Activated naive CD8-positive, alpha-beta T cell (primary cell): Measurements from ENCODE around the gene LIPC.

ENCODE experiments used
- H3K27ac Mint-ChIP-seq: one replicate; pipeline ENCODE4 v1.8.0; 2021; ENCODE audit warnings: mixed read lengths
- H3K27me3 Mint-ChIP-seq: one replicate; pipeline ENCODE4 v1.8.0; 2021; ENCODE audit warnings: mixed read lengths
- H3K36me3 Mint-ChIP-seq: one replicate; pipeline ENCODE4 v1.8.0; 2021; ENCODE audit warnings: mixed read lengths
- H3K4me1 Mint-ChIP-seq: one replicate; pipeline ENCODE4 v1.8.0; 2021; ENCODE audit warnings: low read depth, mixed read lengths
- H3K4me3 Mint-ChIP-seq: one replicate; pipeline ENCODE4 v1.8.0; 2021; ENCODE audit warnings: mild to moderate bottlenecking, mixed read lengths
- H3K9me3 Mint-ChIP-seq: one replicate; pipeline ENCODE4 v1.8.0; 2021; ENCODE audit warnings: low read depth, mixed read lengths

The LIPC gene

GRCh38 chr15:58551084-58551763, 119.4 kb downstream of the LIPC start:
- Mint-ChIP-seq H3K4me1 (peaks cover 22% of the 10 kb centered on the region), H3K27ac (peak overlapping the region; percentile 58), H3K36me3 (no peaks in the 10 kb centered on the region), H3K27me3 (no peaks in the 10 kb centered on the region), H3K4me3 (peak overlapping the region; percentile 40), H3K9me3 (no peaks in the 10 kb centered on the region)

GRCh38 chr15:58551764-58552504, 120.1 kb downstream of the LIPC start:
- Mint-ChIP-seq H3K27me3 (no peaks in the 10 kb centered on the region), H3K4me3 (peak overlapping the region; percentile 40), H3K36me3 (no peaks in the 10 kb centered on the region), H3K4me1 (peaks cover 16% of the 10 kb centered on the region), H3K9me3 (no peaks in the 10 kb centered on the region), H3K27ac (peak overlapping the region; percentile 16)

- Mint-ChIP-seq H3K27me3 (no peaks in the 10 kb centered on the region), H3K36me3 (no peaks in the 10 kb centered on the region), H3K4me3 (peak overlapping the region; percentile 6), H3K27ac (no peak overlapping the region), H3K4me1 (peaks cover 15% of the 10 kb centered on the region), H3K9me3 (no peaks in the 10 kb centered on the region)
Observed at GRCh38 chr15:58552505-58553364, 120.9 kb downstream of the LIPC start.

- Mint-ChIP-seq H3K9me3 (no peaks in the 10 kb centered on the region), H3K27ac (peak overlapping the region; percentile 41), H3K4me1 (peaks cover 15% of the 10 kb centered on the region), H3K27me3 (no peaks in the 10 kb centered on the region), H3K4me3 (no peak overlapping the region), H3K36me3 (no peaks in the 10 kb centered on the region)
Observed at GRCh38 chr15:58553365-58553918, 121.7 kb downstream of the LIPC start.

GRCh38 chr15:58554758-58555157, 123.0 kb downstream of the LIPC start:
- no peaks in the 10 kb centered on the region for H3K9me3 Mint-ChIP-seq
- H3K4me1 Mint-ChIP-seq = peaks cover 15% of the 10 kb centered on the region
- H3K36me3 Mint-ChIP-seq = no peaks in the 10 kb centered on the region
- H3K27me3 Mint-ChIP-seq = no peaks in the 10 kb centered on the region
- no peak overlapping the region for H3K27ac Mint-ChIP-seq
- no peak overlapping the region for H3K4me3 Mint-ChIP-seq

GRCh38 chr15:58555162-58556027, 123.6 kb downstream of the LIPC start:
- peaks cover 2% of the 10 kb centered on the region for H3K36me3 Mint-ChIP-seq
- no peaks in the 10 kb centered on the region for H3K9me3 Mint-ChIP-seq
- H3K27me3 Mint-ChIP-seq = no peaks in the 10 kb centered on the region
- peaks cover 12% of the 10 kb centered on the region for H3K4me1 Mint-ChIP-seq
- H3K27ac Mint-ChIP-seq = no peak overlapping the region
- no peak overlapping the region for H3K4me3 Mint-ChIP-seq

- Mint-ChIP-seq H3K36me3 (peaks cover 2% of the 10 kb centered on the region), H3K4me3 (no peak overlapping the region), H3K9me3 (no peaks in the 10 kb centered on the region), H3K27me3 (no peaks in the 10 kb centered on the region), H3K27ac (no peak overlapping the region), H3K4me1 (peaks cover 11% of the 10 kb centered on the region)
Observed at GRCh38 chr15:58556028-58556361, 124.2 kb downstream of the LIPC start.

- H3K36me3 Mint-ChIP-seq = peaks cover 2% of the 10 kb centered on the region
- H3K4me3 Mint-ChIP-seq = no peak overlapping the region
- no peaks in the 10 kb centered on the region for H3K9me3 Mint-ChIP-seq
- peaks cover 6% of the 10 kb centered on the region for H3K4me1 Mint-ChIP-seq
- no peaks in the 10 kb centered on the region for H3K27me3 Mint-ChIP-seq
- H3K27ac Mint-ChIP-seq = no peak overlapping the region
Observed at GRCh38 chr15:58556541-58556940, 124.8 kb downstream of the LIPC start.

- no peaks in the 10 kb centered on the region for H3K27me3 Mint-ChIP-seq
Observed at GRCh38 chr15:58558777-58559176, 127.0 kb downstream of the LIPC start.

GRCh38 chr15:58559904-58560588, 128.3 kb downstream of the LIPC start:
- H3K4me3 Mint-ChIP-seq = no peak overlapping the region
- H3K4me1 Mint-ChIP-seq = no peaks in the 10 kb centered on the region
- H3K9me3 Mint-ChIP-seq = no peaks in the 10 kb centered on the region
- no peaks in the 10 kb centered on the region for H3K27me3 Mint-ChIP-seq
- no peak overlapping the region for H3K27ac Mint-ChIP-seq
- H3K36me3 Mint-ChIP-seq = peaks cover 7% of the 10 kb centered on the region

More at GRCh38 chr15:58558777-58559176, 127.0 kb downstream of the LIPC start:
- Mint-ChIP-seq H3K9me3 (no peaks in the 10 kb centered on the region), H3K4me1 (no peaks in the 10 kb centered on the region), H3K4me3 (no peak overlapping the region), H3K36me3 (peaks cover 4% of the 10 kb centered on the region), H3K27ac (no peak overlapping the region)

- H3K4me3 Mint-ChIP-seq = no peak overlapping the region
- no peaks in the 10 kb centered on the region for H3K4me1 Mint-ChIP-seq
- H3K9me3 Mint-ChIP-seq = no peaks in the 10 kb centered on the region
- H3K27ac Mint-ChIP-seq = no peak overlapping the region
- H3K36me3 Mint-ChIP-seq = peaks cover 9% of the 10 kb centered on the region
- H3K27me3 Mint-ChIP-seq = no peaks in the 10 kb centered on the region
Observed at GRCh38 chr15:58561321-58561720, 129.5 kb downstream of the LIPC start.

- no peaks in the 10 kb centered on the region for H3K9me3 Mint-ChIP-seq
- peaks cover 9% of the 10 kb centered on the region for H3K36me3 Mint-ChIP-seq
- no peaks in the 10 kb centered on the region for H3K4me1 Mint-ChIP-seq
Observed at GRCh38 chr15:58562135-58562534, 130.3 kb downstream of the LIPC start.

GRCh38 chr15:58564981-58565380, 133.2 kb downstream of the LIPC start:
- no peak overlapping the region for H3K27ac Mint-ChIP-seq
- no peak overlapping the region for H3K4me3 Mint-ChIP-seq
- peaks cover 9% of the 10 kb centered on the region for H3K36me3 Mint-ChIP-seq
- H3K9me3 Mint-ChIP-seq = no peaks in the 10 kb centered on the region
- peaks cover 12% of the 10 kb centered on the region for H3K4me1 Mint-ChIP-seq
- H3K27me3 Mint-ChIP-seq = no peaks in the 10 kb centered on the region

More at GRCh38 chr15:58562135-58562534, 130.3 kb downstream of the LIPC start:
- H3K4me3 Mint-ChIP-seq = no peak overlapping the region
- no peaks in the 10 kb centered on the region for H3K27me3 Mint-ChIP-seq
- H3K27ac Mint-ChIP-seq = no peak overlapping the region

- Mint-ChIP-seq H3K4me1 (peaks cover 12% of the 10 kb centered on the region), H3K9me3 (no peaks in the 10 kb centered on the region), H3K27ac (no peak overlapping the region), H3K4me3 (no peak overlapping the region), H3K36me3 (peaks cover 7% of the 10 kb centered on the region), H3K27me3 (no peaks in the 10 kb centered on the region)
Observed at GRCh38 chr15:58565619-58566018, 133.8 kb downstream of the LIPC start.
